Gastrocnemius medialis (tissue), 4 donors: Measurements from ENCODE around the gene PRAC1. TPM values are rescaled to one million over a fixed set of nuclear protein-coding genes. Genes with fewer than 3 reads are reported as not detected.
"Not testable (repeated sequence)": the region's sequence is repeated elsewhere in the genome, so short reads cannot be mapped to it uniquely, and the experiment has no call there.

Experiments
- ATAC-seq, 2 donors: fragments of 150-250 bp; one replicate each; pipeline ENCODE4 v1.9.1; 2016
- DNase-seq, 2 donors: peaks; one replicate each; pipeline ENCODE4 v3.0.0-alpha.2; 2019
- H3K27ac ChIP-seq, 4 donors: fragments of 200-600 bp; sonication (generic); 1 replicate in 1 of 4; 2 replicates in 3 of 4; pipeline ENCODE4 v1.5.1; 2016 to 2018; ENCODE audit warnings: mild to moderate bottlenecking in 2 of 4, moderate library complexity in 1 of 4
- H3K27me3 ChIP-seq, 3 donors: fragments of 200-600 bp; sonication (generic) in 2 of 3; 1 replicate in 1 of 3; 2 replicates in 2 of 3; pipeline versions ENCODE4 v1.5.1 to v1.6.0; 2016 to 2019; ENCODE audit warnings: mild to moderate bottlenecking in 1 of 3, moderate library complexity in 1 of 3
- H3K36me3 ChIP-seq, 2 donors: fragments of 200-600 bp; sonication (generic) in 1 of 2; one replicate each; pipeline ENCODE4 v1.5.1; 2017 to 2018
- H3K4me1 ChIP-seq, 2 donors: fragments of 200-600 bp; sonication (generic) in 1 of 2; one replicate each; pipeline ENCODE4 v1.5.1; 2016 to 2017; ENCODE audit warnings: mild to moderate bottlenecking in 2 of 2
- H3K4me3 ChIP-seq, 4 donors: fragments of 200-600 bp; sonication (generic) in 3 of 4; 1 replicate in 1 of 4; 2 replicates in 3 of 4; pipeline ENCODE4 v1.5.1; 2016 to 2019; ENCODE audit warnings: mild to moderate bottlenecking in 2 of 4
- H3K9me3 ChIP-seq, 3 donors: fragments of 200-600 bp; sonication (generic) in 2 of 3; 1 replicate in 1 of 3; 2 replicates in 2 of 3; pipeline ENCODE4 v1.5.1; 2016 to 2019
- POLR2A ChIP-seq, 2 donors: fragments of 450-650 bp; IDR thresholded peaks; one replicate each; pipeline ENCODE4 v1.6.1; 2017; ENCODE audit warnings: antibody characterized with exemption in 2 of 2, mild to moderate bottlenecking in 2 of 2, moderate library complexity in 2 of 2
- in situ Hi-C, 4 donors: fragments of 200-750 bp; cut with MboI; loops; one replicate each; pipeline versions ENCODE4 v1.15.0 to v1.8.0; 2017; ENCODE audit warnings: low sequenced_read_pairs in 4 of 4
- intact Hi-C: fragments of 100-400 bp; cut with DNase I; formaldehyde crosslinking; loops from one replicate; pipeline ENCODE4 v1.15.1; 2023; ENCODE audit warnings: low total_unique reads
- total RNA-seq, 4 donors: library from RNA; depleted of rRNA; stranded (reverse); fragments of >200 nt; gene quantifications; one replicate each; pipeline versions ENCODE4 v1.1.0 to v1.2.3, GENCODE V29; 2016
- TF ChIP-seq, protein P1 (sequence below), 5 experiments: fragments of 450-650 bp in 3 of 5; fragments of 200-600 bp in 2 of 5; sonication (generic) in 2 of 5; IDR thresholded peaks in 4 of 5; conservative IDR thresholded peaks in 1 of 5; 1 replicate in 4 of 5; 2 replicates in 1 of 5; pipeline ENCODE4 v1.5.1; 2016 to 2019; ENCODE audit warnings: antibody characterized with exemption in 5 of 5, mild to moderate bottlenecking in 3 of 5, moderate library complexity in 3 of 5

Gene PRAC1
- total RNA-seq, 4 donors from 2014 or later: not detected

GRCh38 chr17:48719642-48720265 lies 2.6 kb downstream of the PRAC1 start:
- H3K4me3 ChIP-seq: peak overlapping the region in 1 of 4 donors; percentile 27
- TF ChIP-seq POLR2A (IDR thresholded peaks at IDR 0.05): no peak
- TF ChIP-seq, protein P1, sequence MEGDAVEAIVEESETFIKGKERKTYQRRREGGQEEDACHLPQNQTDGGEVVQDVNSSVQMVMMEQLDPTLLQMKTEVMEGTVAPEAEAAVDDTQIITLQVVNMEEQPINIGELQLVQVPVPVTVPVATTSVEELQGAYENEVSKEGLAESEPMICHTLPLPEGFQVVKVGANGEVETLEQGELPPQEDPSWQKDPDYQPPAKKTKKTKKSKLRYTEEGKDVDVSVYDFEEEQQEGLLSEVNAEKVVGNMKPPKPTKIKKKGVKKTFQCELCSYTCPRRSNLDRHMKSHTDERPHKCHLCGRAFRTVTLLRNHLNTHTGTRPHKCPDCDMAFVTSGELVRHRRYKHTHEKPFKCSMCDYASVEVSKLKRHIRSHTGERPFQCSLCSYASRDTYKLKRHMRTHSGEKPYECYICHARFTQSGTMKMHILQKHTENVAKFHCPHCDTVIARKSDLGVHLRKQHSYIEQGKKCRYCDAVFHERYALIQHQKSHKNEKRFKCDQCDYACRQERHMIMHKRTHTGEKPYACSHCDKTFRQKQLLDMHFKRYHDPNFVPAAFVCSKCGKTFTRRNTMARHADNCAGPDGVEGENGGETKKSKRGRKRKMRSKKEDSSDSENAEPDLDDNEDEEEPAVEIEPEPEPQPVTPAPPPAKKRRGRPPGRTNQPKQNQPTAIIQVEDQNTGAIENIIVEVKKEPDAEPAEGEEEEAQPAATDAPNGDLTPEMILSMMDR (IDR thresholded peaks at IDR 0.05 in 4 of 5, conservative IDR thresholded peaks at IDR 0.05 in 1 of 5): no peak
- DNase-seq (no peak), ATAC-seq (no peak)
- peaks cover 96 to 99% (median 99%) of the 10 kb centered on the region in 3 donors for H3K27me3 ChIP-seq
- no peaks in the 10 kb centered on the region for H3K36me3 ChIP-seq
- intact Hi-C loops (no loop called here), in situ Hi-C loops (loop anchor here in 2 of 4 donors (10.0 to 25.0 kb wide), 2 partner anchors 165 to 318 kb away; no protein-coding TSS in a partner anchor)
- no peaks in the 10 kb centered on the region for H3K9me3 ChIP-seq
- H3K4me1 ChIP-seq: peaks cover 0 to 17% of the 10 kb centered on the region in 2 donors
- no peak overlapping the region for H3K27ac ChIP-seq

DNA sequence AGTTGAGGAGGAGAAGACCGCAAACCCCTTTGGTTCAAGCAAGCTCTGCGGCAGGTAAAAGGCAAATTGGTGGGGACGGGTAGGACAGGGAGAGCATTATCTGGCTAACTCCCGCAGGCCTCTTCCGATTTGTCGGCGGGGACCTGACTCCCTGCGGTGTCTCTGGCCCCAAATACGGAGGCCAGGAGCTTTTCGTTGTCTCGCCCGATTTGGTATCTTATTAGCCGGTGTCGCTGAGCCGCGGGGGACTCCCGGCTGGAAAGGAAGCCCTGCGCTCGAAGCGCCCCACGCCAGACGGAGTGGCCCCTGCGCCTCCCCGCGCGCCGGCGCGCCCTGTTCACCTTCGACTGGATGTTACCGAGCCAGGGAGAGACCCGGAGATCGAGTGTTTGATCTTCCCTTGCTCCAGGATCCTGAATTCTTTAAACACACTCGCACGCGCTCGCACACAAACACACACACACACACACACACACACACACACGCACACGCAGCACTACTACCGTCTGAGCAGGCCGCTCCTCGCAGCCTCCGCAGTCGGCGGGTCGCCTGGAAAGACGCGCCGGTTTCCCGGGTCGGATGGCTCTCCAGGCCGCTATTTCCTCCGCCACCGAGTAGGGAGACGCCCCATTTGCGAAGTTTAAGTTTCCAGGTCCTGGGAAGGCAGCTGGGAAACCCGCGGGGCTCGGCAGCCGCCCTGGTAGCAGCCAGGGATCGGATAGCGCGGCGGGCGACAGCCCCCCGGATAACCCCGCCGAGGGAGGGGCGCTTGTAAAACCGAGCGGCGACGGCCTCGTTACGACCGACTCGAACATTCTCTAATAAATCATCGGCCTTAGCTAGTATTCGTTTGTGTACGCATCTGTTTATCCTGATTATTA lies 3.3 kb downstream of the PRAC1 start:
- H3K27me3 ChIP-seq: peaks cover 95 to 99% (median 97%) of the 10 kb centered on the region in 3 donors
- no peaks in the 10 kb centered on the region for H3K36me3 ChIP-seq
- DNase-seq (no peak), ATAC-seq (no peak)
- H3K4me1 ChIP-seq: peaks cover 0 to 10% of the 10 kb centered on the region in 2 donors
- no peaks in the 10 kb centered on the region for H3K9me3 ChIP-seq
- H3K4me3 ChIP-seq: peak overlapping the region in 2 of 4 donors; percentile 15 to 27
- in situ Hi-C loops: loop anchor here in 1 of 4 donors (25.0 kb wide), 1 partner anchor 318 kb away; no protein-coding TSS in a partner anchor
- no peak for TF ChIP-seq POLR2A (IDR thresholded peaks at IDR 0.05)
- TF ChIP-seq, protein P1 (IDR thresholded peaks at IDR 0.05 in 4 of 5, conservative IDR thresholded peaks at IDR 0.05 in 1 of 5): no peak
- intact Hi-C loops: no loop called here
- no peak overlapping the region for H3K27ac ChIP-seq

GRCh38 chr17:48718227-48718760 lies 4.0 kb downstream of the PRAC1 start:
- no peak for ATAC-seq
- Histone ChIP-seq H3K4me1 (peaks cover 0 to 10% of the 10 kb centered on the region in 2 donors), H3K27me3 (peaks cover 94 to 99% (median 95%) of the 10 kb centered on the region in 3 donors), H3K9me3 (no peaks in the 10 kb centered on the region), H3K27ac (no peak overlapping the region), H3K36me3 (no peaks in the 10 kb centered on the region), H3K4me3 (peak overlapping the region in 1 of 4 donors; percentile 27)
- in situ Hi-C loops (loop anchor here in 1 of 4 donors (25.0 kb wide), 1 partner anchor 319 kb away; no protein-coding TSS in a partner anchor), intact Hi-C loops (no loop called here)
- DNase-seq: no peak
- no peak for TF ChIP-seq POLR2A (IDR thresholded peaks at IDR 0.05)
- TF ChIP-seq, protein P1 (IDR thresholded peaks at IDR 0.05 in 4 of 5, conservative IDR thresholded peaks at IDR 0.05 in 1 of 5): no peak

GRCh38 chr17:48717367-48718226 lies 4.7 kb downstream of the PRAC1 start:
- H3K36me3 ChIP-seq: no peaks in the 10 kb centered on the region
- H3K27me3 ChIP-seq: peaks cover 91 to 97% (median 93%) of the 10 kb centered on the region in 3 donors
- intact Hi-C loops: no loop called here
- no peaks in the 10 kb centered on the region for H3K9me3 ChIP-seq
- H3K27ac ChIP-seq: no peak overlapping the region
- H3K4me3 ChIP-seq: no peak overlapping the region
- H3K4me1 ChIP-seq: peaks cover 0 to 10% of the 10 kb centered on the region in 2 donors
- ATAC-seq (no peak), DNase-seq (no peak)
- in situ Hi-C loops: loop anchor here in 1 of 4 donors (25.0 kb wide), 1 partner anchor 320 kb away; no protein-coding TSS in a partner anchor
- TF ChIP-seq, protein P1 (IDR thresholded peaks at IDR 0.05 in 4 of 5, conservative IDR thresholded peaks at IDR 0.05 in 1 of 5): no peak
- TF ChIP-seq POLR2A (IDR thresholded peaks at IDR 0.05): no peak

DNA sequence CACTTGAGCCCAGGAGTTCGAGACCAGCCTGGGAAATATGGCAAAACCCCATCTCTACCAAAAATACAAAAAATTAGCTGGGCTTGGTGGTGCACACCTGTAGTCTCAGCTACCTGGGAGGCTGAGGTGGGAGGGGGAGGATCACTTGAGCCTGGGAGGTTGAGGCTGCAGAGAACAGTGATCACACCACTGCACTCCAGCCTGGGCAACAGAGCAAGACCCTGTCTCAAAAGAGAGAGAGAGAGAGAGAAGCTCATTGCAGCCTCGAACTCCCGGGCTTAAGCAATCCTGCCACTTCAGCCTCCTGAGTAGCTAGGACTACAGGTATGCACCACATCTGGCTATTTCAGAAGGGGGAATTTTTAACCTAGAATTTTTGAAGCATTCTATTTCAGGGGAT lies 5.8 kb downstream of the PRAC1 start:
- H3K4me3 ChIP-seq, DNase-seq, H3K36me3 ChIP-seq, H3K27ac ChIP-seq, intact Hi-C loops, ATAC-seq, H3K4me1 ChIP-seq, H3K9me3 ChIP-seq: not testable (repeated sequence)
- in situ Hi-C loops: loop anchor here in 1 of 4 donors (25.0 kb wide), 1 partner anchor 321 kb away; no protein-coding TSS in a partner anchor
- peaks cover 88 to 97% (median 92%) of the 10 kb centered on the region in 3 donors for H3K27me3 ChIP-seq
